A673 (cell line): Measurements from ENCODE around the gene GALNT9.

Source experiments
- EZH2 ChIP-seq: fragments of 200-600 bp; sonication (generic); IDR thresholded peaks from 2 replicates; pipeline ENCODE4 v1.6.1; 2017; ENCODE audit warnings: borderline replicate concordance, low read depth, mild to moderate bottlenecking, mixed read lengths, antibody characterized with exemption, low read length; ENCODE audit not compliant: poor library complexity, severe bottlenecking
- TF ChIP-seq, protein P1 (sequence below): fragments of 300-800, 200-600 bp; sonication (generic); conservative IDR thresholded peaks from 2 replicates; pipeline ENCODE4 v1.5.1; 2017; ENCODE audit warnings: low read depth, mild to moderate bottlenecking, antibody characterized with exemption, low read length, moderate library complexity, mixed read lengths

DNA sequence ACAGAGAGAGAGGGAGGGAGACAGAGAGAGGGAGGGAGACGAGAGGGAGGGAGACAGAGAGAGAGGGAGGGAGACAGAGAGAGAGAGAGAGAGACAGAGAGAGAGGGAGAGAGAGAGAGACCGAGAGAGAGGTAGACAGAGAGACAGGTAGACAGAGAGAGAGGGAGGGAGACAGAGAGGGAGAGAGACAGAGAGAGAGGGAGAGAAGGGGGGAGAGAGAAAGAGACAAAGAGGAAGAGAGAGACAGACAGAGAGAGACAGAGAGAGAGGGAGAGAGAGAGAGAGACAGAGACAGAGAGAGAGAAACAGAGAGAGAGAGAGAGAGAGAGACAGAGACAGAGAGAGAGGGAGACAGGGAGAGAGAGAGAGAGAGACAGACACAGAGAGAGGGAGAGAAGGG is 47.8 kb upstream of the GALNT9 start:
- TF ChIP-seq, protein P1, sequence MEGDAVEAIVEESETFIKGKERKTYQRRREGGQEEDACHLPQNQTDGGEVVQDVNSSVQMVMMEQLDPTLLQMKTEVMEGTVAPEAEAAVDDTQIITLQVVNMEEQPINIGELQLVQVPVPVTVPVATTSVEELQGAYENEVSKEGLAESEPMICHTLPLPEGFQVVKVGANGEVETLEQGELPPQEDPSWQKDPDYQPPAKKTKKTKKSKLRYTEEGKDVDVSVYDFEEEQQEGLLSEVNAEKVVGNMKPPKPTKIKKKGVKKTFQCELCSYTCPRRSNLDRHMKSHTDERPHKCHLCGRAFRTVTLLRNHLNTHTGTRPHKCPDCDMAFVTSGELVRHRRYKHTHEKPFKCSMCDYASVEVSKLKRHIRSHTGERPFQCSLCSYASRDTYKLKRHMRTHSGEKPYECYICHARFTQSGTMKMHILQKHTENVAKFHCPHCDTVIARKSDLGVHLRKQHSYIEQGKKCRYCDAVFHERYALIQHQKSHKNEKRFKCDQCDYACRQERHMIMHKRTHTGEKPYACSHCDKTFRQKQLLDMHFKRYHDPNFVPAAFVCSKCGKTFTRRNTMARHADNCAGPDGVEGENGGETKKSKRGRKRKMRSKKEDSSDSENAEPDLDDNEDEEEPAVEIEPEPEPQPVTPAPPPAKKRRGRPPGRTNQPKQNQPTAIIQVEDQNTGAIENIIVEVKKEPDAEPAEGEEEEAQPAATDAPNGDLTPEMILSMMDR: no peak
- no peak for TF ChIP-seq EZH2
